Measurements from ENCODE around the gene OR6X1. TPM values are rescaled to one million over a fixed set of nuclear protein-coding genes. Genes with fewer than 3 reads are reported as not detected.
A peak's percentile ranks its signal among the peaks of the same experiment; 100 is the strongest.
"Not testable (repeated sequence)": the region's sequence is repeated elsewhere in the genome, so short reads cannot be mapped to it uniquely, and the experiment has no call there.

OR6X1 gene
- total and polyA plus RNA-seq, 7 donors, result not detected

- intact Hi-C loops (cut with DNase I), result no loop called here
- no peaks in the 10 kb centered on the region for H3K9me3 ChIP-seq
- no peaks in the 10 kb centered on the region for H3K36me3 ChIP-seq
- H3K4me3 ChIP-seq, result no peak overlapping the region
- TF ChIP-seq POLR2A (IDR thresholded peaks at IDR 0.05), result no peak
- TF ChIP-seq POLR2AphosphoS5 (IDR thresholded peaks at IDR 0.05), result no peak
- no peak for TF ChIP-seq EP300 (IDR thresholded peaks at IDR 0.05)
- TF ChIP-seq CTCF (IDR thresholded peaks at IDR 0.05), result no peak
- H3K4me1 ChIP-seq, result no peaks in the 10 kb centered on the region
- WGBS, 2 donors, result 83 to 88% methylated on average over 4 of the region's 4 CpGs
- H3K27ac ChIP-seq, result no peak overlapping the region
- no peak for DNase-seq
- H3K27me3 ChIP-seq, result peaks cover 0 to 3% (median 0%) of the 10 kb centered on the region in 3 donors
Measured at GRCh38 chr11:123718469-123718868, 35.8 kb downstream of the OR6X1 start.

- peaks cover 0 to 3% (median 0%) of the 10 kb centered on the region in 3 donors for H3K27me3 ChIP-seq
- H3K27ac ChIP-seq, result no peak overlapping the region
- intact Hi-C loops (cut with DNase I), result no loop called here
- H3K9me3 ChIP-seq, result no peaks in the 10 kb centered on the region
- no peak for DNase-seq
- whole genome bisulfite sequencing, 2 donors, result 73 to 93% methylated on average over 2 of the region's 2 CpGs
- TF ChIP-seq EP300 (IDR thresholded peaks at IDR 0.05) (no peak), POLR2A (IDR thresholded peaks at IDR 0.05) (no peak)
- H3K4me1 ChIP-seq, result no peaks in the 10 kb centered on the region
- H3K36me3 ChIP-seq, result no peaks in the 10 kb centered on the region
- H3K4me3 ChIP-seq, result no peak overlapping the region
Measured at GRCh38 chr11:123718063-123718462, 36.3 kb downstream of the OR6X1 start.

- H3K9me3 ChIP-seq; H3K36me3 ChIP-seq; H3K27ac ChIP-seq; H3K27me3 ChIP-seq; H3K4me3 ChIP-seq; intact Hi-C loops (cut with DNase I); H3K4me1 ChIP-seq; DNase-seq: not testable (repeated sequence)
- WGBS, 2 donors, result 74 to 81% methylated on average over 3 of the region's 3 CpGs
Measured at GRCh38 chr11:123712627-123713026, 41.7 kb downstream of the OR6X1 start.

GRCh38 chr11:123707606-123708205 lies 46.6 kb downstream of the OR6X1 start:
- H3K27me3 ChIP-seq, result peaks cover 0 to 2% (median 0%) of the 10 kb centered on the region in 3 donors
- H3K4me3 ChIP-seq, result no peak overlapping the region
- WGBS, 2 donors, result 3 to 9% methylated on average over 8 of the region's 8 CpGs
- no peaks in the 10 kb centered on the region for H3K9me3 ChIP-seq
- intact Hi-C loops (cut with DNase I), result loop anchor here (1.0 to 10.0 kb wide), 2 partner anchors 127 to 193 kb away; no protein-coding TSS in a partner anchor
- H3K4me1 ChIP-seq, result no peaks in the 10 kb centered on the region
- no peaks in the 10 kb centered on the region for H3K36me3 ChIP-seq
- TF ChIP-seq POLR2AphosphoS5 (IDR thresholded peaks at IDR 0.05) (no peak), CTCF (IDR thresholded peaks at IDR 0.05) (peak; percentile 23 to 54 (median 36)), EP300 (IDR thresholded peaks at IDR 0.05) (no peak)
- DNase-seq, result no peak
- H3K27ac ChIP-seq, result no peak overlapping the region

- no peaks in the 10 kb centered on the region for H3K36me3 ChIP-seq
- intact Hi-C loops (cut with DNase I), result loop anchor here (1.0 to 10.0 kb wide), 2 partner anchors 127 to 192 kb away; no protein-coding TSS in a partner anchor
- WGBS, 2 donors, result 91 to 94% methylated on average over 3 of the region's 3 CpGs
- H3K9me3 ChIP-seq, result no peaks in the 10 kb centered on the region
- H3K27me3 ChIP-seq, result peaks cover 0 to 4% (median 0%) of the 10 kb centered on the region in 3 donors
- H3K27ac ChIP-seq, result no peak overlapping the region
- no peak overlapping the region for H3K4me3 ChIP-seq
- DNase-seq, result no peak
- H3K4me1 ChIP-seq, result no peaks in the 10 kb centered on the region
- TF ChIP-seq POLR2AphosphoS5 (IDR thresholded peaks at IDR 0.05), result no peak
- TF ChIP-seq CTCF (IDR thresholded peaks at IDR 0.05), result no peak
- TF ChIP-seq POLR2A (IDR thresholded peaks at IDR 0.05), result no peak
- TF ChIP-seq EP300 (IDR thresholded peaks at IDR 0.05), result no peak
Measured at GRCh38 chr11:123707206-123707605, 47.1 kb downstream of the OR6X1 start.

GRCh38 chr11:123704341-123704740 lies 50.0 kb downstream of the OR6X1 start:
- TF ChIP-seq CTCF (IDR thresholded peaks at IDR 0.05) (no peak), POLR2A (IDR thresholded peaks at IDR 0.05) (no peak), POLR2AphosphoS5 (IDR thresholded peaks at IDR 0.05) (no peak), EP300 (IDR thresholded peaks at IDR 0.05) (no peak)
- WGBS, 2 donors, result 84 to 91% methylated on average over 3 of the region's 3 CpGs
- Histone ChIP-seq H3K4me3 (no peak overlapping the region), H3K27me3 (peaks cover 0 to 4% (median 0%) of the 10 kb centered on the region in 3 donors), H3K9me3 (no peaks in the 10 kb centered on the region), H3K4me1 (no peaks in the 10 kb centered on the region), H3K27ac (no peak overlapping the region), H3K36me3 (no peaks in the 10 kb centered on the region)
- DNase-seq, result no peak
- intact Hi-C loops (cut with DNase I), result loop anchor here (10.0 kb wide), 1 partner anchor 190 kb away; no protein-coding TSS in a partner anchor

Measured in sigmoid colon (tissue), 7 donors.